ENCODE data around the gene TCEANC.

TCEANC gene

GRCh38 chrX:13654116-13654515, 1.2 kb downstream of the TCEANC start:
- no peak for TF ChIP-seq CTCF (IDR thresholded peaks at IDR 0.05; ENCODE audit: low read depth, low read length)
- in situ Hi-C loops (cut with HindIII; ENCODE audit: low sequenced_read_pairs) = no loop called here
- no peak for DNase-seq (ENCODE audit: low read depth, low spot score)
- H3K4me3 ChIP-seq (ENCODE audit: low read depth, low read length) = no peak overlapping the region

GRCh38 chrX:13655674-13656073, 2.7 kb downstream of the TCEANC start:
- no peak for DNase-seq (ENCODE audit: low read depth, low spot score)
- in situ Hi-C loops (cut with HindIII; ENCODE audit: low sequenced_read_pairs) = no loop called here
- no peak for TF ChIP-seq CTCF (IDR thresholded peaks at IDR 0.05; ENCODE audit: low read depth, low read length)

GRCh38 chrX:13658602-13659001, 5.7 kb downstream of the TCEANC start:
- in situ Hi-C loops (cut with HindIII; ENCODE audit: low sequenced_read_pairs) = no loop called here
- no peak overlapping the region for H3K4me3 ChIP-seq (ENCODE audit: low read depth, low read length)
- peak; percentile 74 for DNase-seq (ENCODE audit: low read depth, low spot score)
- peak; percentile 68 for TF ChIP-seq CTCF (IDR thresholded peaks at IDR 0.05; ENCODE audit: low read depth, low read length)

More at GRCh38 chrX:13655674-13656073, 2.7 kb downstream of the TCEANC start:
- H3K4me3 ChIP-seq (ENCODE audit: low read depth, low read length) = no peak overlapping the region

GRCh38 chrX:13659063-13659462, 6.1 kb downstream of the TCEANC start:
- in situ Hi-C loops (cut with HindIII; ENCODE audit: low sequenced_read_pairs) = no loop called here
- H3K4me3 ChIP-seq (ENCODE audit: low read depth, low read length) = no peak overlapping the region
- TF ChIP-seq CTCF (IDR thresholded peaks at IDR 0.05; ENCODE audit: low read depth, low read length) = no peak
- DNase-seq (ENCODE audit: low read depth, low spot score) = peak; percentile 20

GRCh38 chrX:13661735-13662288, 8.9 kb downstream of the TCEANC start:
- in situ Hi-C loops (cut with HindIII; ENCODE audit: low sequenced_read_pairs) = no loop called here
- no peak overlapping the region for H3K4me3 ChIP-seq (ENCODE audit: low read depth, low read length)
- TF ChIP-seq CTCF (IDR thresholded peaks at IDR 0.05; ENCODE audit: low read depth, low read length) = no peak
- no peak for DNase-seq (ENCODE audit: low read depth, low spot score)

- no peak for DNase-seq (ENCODE audit: low read depth, low spot score)
- in situ Hi-C loops (cut with HindIII; ENCODE audit: low sequenced_read_pairs) = no loop called here
- TF ChIP-seq CTCF (IDR thresholded peaks at IDR 0.05; ENCODE audit: low read depth, low read length) = no peak
- H3K4me3 ChIP-seq (ENCODE audit: low read depth, low read length) = no peak overlapping the region
Measured at GRCh38 chrX:13662355-13662791, 9.4 kb downstream of the TCEANC start.
